ENCODE results near the gene PGLYRP3.

GRCh38 chr1:153292740-153293479, 19.8 kb downstream of the PGLYRP3 start:
- TF ChIP-seq POLR2A (IDR thresholded peaks at IDR 0.05), result no peak
- TF ChIP-seq, protein P1, sequence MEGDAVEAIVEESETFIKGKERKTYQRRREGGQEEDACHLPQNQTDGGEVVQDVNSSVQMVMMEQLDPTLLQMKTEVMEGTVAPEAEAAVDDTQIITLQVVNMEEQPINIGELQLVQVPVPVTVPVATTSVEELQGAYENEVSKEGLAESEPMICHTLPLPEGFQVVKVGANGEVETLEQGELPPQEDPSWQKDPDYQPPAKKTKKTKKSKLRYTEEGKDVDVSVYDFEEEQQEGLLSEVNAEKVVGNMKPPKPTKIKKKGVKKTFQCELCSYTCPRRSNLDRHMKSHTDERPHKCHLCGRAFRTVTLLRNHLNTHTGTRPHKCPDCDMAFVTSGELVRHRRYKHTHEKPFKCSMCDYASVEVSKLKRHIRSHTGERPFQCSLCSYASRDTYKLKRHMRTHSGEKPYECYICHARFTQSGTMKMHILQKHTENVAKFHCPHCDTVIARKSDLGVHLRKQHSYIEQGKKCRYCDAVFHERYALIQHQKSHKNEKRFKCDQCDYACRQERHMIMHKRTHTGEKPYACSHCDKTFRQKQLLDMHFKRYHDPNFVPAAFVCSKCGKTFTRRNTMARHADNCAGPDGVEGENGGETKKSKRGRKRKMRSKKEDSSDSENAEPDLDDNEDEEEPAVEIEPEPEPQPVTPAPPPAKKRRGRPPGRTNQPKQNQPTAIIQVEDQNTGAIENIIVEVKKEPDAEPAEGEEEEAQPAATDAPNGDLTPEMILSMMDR (IDR thresholded peaks at IDR 0.05), result no peak

All from breast epithelium (tissue), 3 donors.